ENCODE data around the gene TEX48. TPM values are rescaled to one million over a fixed set of nuclear protein-coding genes. Genes with fewer than 3 reads are reported as not detected.

Gene TEX48
- total RNA-seq, 1 experiment from 2014 or later = not detected

GRCh38 chr9:114676901-114677300 lies 5.1 kb downstream of the TEX48 start:
- intact Hi-C loops (cut with micrococcal nuclease; ENCODE audit: unreplicated experiment) = no loop called here
- DNase-seq = no peak
- CTCF ChIA-PET = interaction anchor here (0.9 kb wide), 1 partner anchor 45 kb away, joined by 3 read pairs; no protein-coding TSS in a partner anchor
- Mint-ChIP-seq H3K4me1 (ENCODE audit: low read depth, unreplicated experiment) (peaks cover 44% of the 10 kb centered on the region), H3K27me3 (ENCODE audit: unreplicated experiment) (no peaks in the 10 kb centered on the region), H3K9me3 (ENCODE audit: low read depth, unreplicated experiment) (no peaks in the 10 kb centered on the region), H3K4me3 (ENCODE audit: low read depth, unreplicated experiment) (no peak overlapping the region), H3K27ac (ENCODE audit: unreplicated experiment) (peak overlapping the region; percentile 67), H3K36me3 (ENCODE audit: insufficient read depth, unreplicated experiment) (no peaks in the 10 kb centered on the region)
- TF ChIP-seq, protein P1, sequence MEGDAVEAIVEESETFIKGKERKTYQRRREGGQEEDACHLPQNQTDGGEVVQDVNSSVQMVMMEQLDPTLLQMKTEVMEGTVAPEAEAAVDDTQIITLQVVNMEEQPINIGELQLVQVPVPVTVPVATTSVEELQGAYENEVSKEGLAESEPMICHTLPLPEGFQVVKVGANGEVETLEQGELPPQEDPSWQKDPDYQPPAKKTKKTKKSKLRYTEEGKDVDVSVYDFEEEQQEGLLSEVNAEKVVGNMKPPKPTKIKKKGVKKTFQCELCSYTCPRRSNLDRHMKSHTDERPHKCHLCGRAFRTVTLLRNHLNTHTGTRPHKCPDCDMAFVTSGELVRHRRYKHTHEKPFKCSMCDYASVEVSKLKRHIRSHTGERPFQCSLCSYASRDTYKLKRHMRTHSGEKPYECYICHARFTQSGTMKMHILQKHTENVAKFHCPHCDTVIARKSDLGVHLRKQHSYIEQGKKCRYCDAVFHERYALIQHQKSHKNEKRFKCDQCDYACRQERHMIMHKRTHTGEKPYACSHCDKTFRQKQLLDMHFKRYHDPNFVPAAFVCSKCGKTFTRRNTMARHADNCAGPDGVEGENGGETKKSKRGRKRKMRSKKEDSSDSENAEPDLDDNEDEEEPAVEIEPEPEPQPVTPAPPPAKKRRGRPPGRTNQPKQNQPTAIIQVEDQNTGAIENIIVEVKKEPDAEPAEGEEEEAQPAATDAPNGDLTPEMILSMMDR (IDR thresholded peaks at IDR 0.05; ENCODE audit: unreplicated experiment) = no peak
- BruUV-seq (replicated peaks) = no TSS peak

- H3K4me3 Mint-ChIP-seq (ENCODE audit: low read depth, unreplicated experiment) = no peak overlapping the region
- H3K27ac Mint-ChIP-seq (ENCODE audit: unreplicated experiment) = no peak overlapping the region
- no peaks in the 10 kb centered on the region for H3K36me3 Mint-ChIP-seq (ENCODE audit: insufficient read depth, unreplicated experiment)
- no TSS peak for BruUV-seq (replicated peaks)
- intact Hi-C loops (cut with micrococcal nuclease; ENCODE audit: unreplicated experiment) = no loop called here
- H3K4me1 Mint-ChIP-seq (ENCODE audit: low read depth, unreplicated experiment) = peaks cover 36% of the 10 kb centered on the region
- no peaks in the 10 kb centered on the region for H3K27me3 Mint-ChIP-seq (ENCODE audit: unreplicated experiment)
- TF ChIP-seq, protein P1 (IDR thresholded peaks at IDR 0.05; ENCODE audit: unreplicated experiment) = no peak
- H3K9me3 Mint-ChIP-seq (ENCODE audit: low read depth, unreplicated experiment) = no peaks in the 10 kb centered on the region
- DNase-seq = no peak
- CTCF ChIA-PET = interaction anchor here (0.7 to 1.5 kb wide), 2 partner anchors 234 to 855 kb away, joined by 3 to 4 read pairs; no protein-coding TSS in a partner anchor
These were observed 7.0 kb downstream of the TEX48 start for GRCh38 chr9:114674798-114675540.

- BruUV-seq (replicated peaks) = no TSS peak
- no peak overlapping the region for H3K4me3 Mint-ChIP-seq (ENCODE audit: low read depth, unreplicated experiment)
- DNase-seq = no peak
- CTCF ChIA-PET = interaction anchor here (0.7 to 1.5 kb wide), 2 partner anchors 235 to 854 kb away, joined by 3 to 4 read pairs; no protein-coding TSS in a partner anchor
- no peaks in the 10 kb centered on the region for H3K9me3 Mint-ChIP-seq (ENCODE audit: low read depth, unreplicated experiment)
- intact Hi-C loops (cut with micrococcal nuclease; ENCODE audit: unreplicated experiment) = no loop called here
- peaks cover 34% of the 10 kb centered on the region for H3K4me1 Mint-ChIP-seq (ENCODE audit: low read depth, unreplicated experiment)
- no peaks in the 10 kb centered on the region for H3K36me3 Mint-ChIP-seq (ENCODE audit: insufficient read depth, unreplicated experiment)
- H3K27ac Mint-ChIP-seq (ENCODE audit: unreplicated experiment) = no peak overlapping the region
- H3K27me3 Mint-ChIP-seq (ENCODE audit: unreplicated experiment) = no peaks in the 10 kb centered on the region
- TF ChIP-seq, protein P1 (IDR thresholded peaks at IDR 0.05; ENCODE audit: unreplicated experiment) = no peak
These were observed 7.8 kb downstream of the TEX48 start for GRCh38 chr9:114674076-114674797.

DNA sequence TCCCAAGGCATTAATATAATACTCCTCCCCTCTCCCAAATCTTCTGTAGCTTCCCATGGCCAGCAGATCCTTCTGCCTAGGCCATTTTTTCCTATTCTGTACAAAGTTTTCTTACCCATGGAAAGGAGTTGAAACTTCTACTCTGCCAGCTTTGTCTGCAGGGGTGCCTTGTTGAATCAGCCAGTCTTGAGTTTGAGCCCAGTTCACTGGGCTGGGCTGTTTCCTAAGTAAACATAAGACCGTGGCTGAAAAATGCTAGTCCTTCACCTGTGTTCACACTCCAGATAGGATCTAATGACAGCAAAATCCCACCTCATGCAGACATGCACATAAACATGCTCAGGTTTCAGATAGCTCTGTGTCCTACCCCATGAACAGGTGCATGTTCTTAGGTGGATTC lies 10.4 kb downstream of the TEX48 start:
- CTCF ChIA-PET = no interaction called here
- Mint-ChIP-seq H3K27me3 (ENCODE audit: unreplicated experiment) (no peaks in the 10 kb centered on the region), H3K9me3 (ENCODE audit: low read depth, unreplicated experiment) (no peaks in the 10 kb centered on the region), H3K36me3 (ENCODE audit: insufficient read depth, unreplicated experiment) (no peaks in the 10 kb centered on the region), H3K4me3 (ENCODE audit: low read depth, unreplicated experiment) (no peak overlapping the region), H3K4me1 (ENCODE audit: low read depth, unreplicated experiment) (peaks cover 10% of the 10 kb centered on the region), H3K27ac (ENCODE audit: unreplicated experiment) (no peak overlapping the region)
- no peak for DNase-seq
- TF ChIP-seq, protein P1 (IDR thresholded peaks at IDR 0.05; ENCODE audit: unreplicated experiment) = no peak
- intact Hi-C loops (cut with micrococcal nuclease; ENCODE audit: unreplicated experiment) = no loop called here
- no TSS peak for BruUV-seq (replicated peaks)

Measured in Calu3 (cell line).